ENCODE results near the gene PGAP2.

Gene PGAP2

DNA sequence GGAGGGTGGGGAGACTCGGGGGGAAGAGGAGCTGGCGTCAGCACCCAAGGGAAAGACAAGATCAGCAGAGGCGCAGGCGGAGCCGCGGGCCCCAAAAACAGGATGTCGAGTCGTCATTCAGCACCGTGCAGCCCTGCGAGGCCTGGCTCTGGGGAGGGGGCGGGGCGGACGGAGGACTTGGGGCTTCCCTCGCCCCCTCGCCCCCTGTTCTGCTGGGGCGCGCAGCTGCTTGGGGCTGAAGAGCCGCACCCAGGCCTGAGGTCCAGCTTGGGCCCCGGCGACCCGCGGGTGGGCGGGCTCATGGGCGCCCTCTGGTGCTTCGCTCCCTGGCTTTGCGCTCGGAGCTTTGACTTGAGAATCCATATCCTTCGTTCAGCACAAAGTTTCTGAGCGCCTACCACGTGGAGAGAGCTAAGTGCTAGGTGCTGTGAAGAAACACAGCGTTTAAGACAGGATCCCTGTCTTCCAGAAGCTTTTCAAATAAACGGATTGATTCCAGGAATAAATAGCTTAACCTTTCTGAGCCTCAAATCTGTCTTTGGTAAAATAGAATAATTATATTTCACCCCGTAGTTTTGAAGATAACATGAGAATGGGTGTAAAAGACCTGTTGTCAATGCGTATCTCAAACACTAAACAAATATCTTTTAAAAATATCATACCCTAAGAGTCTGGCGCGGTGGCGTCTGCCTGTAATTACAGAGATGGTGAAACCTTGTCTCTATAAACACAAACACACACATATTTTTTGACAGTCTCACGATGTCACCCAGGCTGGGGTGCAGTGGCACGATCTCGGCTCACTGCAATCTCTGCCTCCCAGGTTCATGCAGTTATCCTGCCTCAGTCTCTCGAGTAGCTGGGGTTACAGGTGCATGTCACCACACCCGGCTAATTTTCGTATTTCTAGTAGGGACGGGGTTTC is 33.3 kb downstream of the PGAP2 start:
- H3K27me3 ChIP-seq (ENCODE audit: insufficient read depth, low read length, poor library complexity, severe bottlenecking), result no peaks in the 10 kb centered on the region
- peaks cover 24% of the 10 kb centered on the region for H4K20me1 ChIP-seq (ENCODE audit: insufficient read depth, low read length, poor library complexity, severe bottlenecking)
- peak overlapping the region; percentile 92 for H3K9ac ChIP-seq (ENCODE audit: low read depth, low read length, poor library complexity, severe bottlenecking)
- no peaks in the 10 kb centered on the region for H3K9me2 ChIP-seq (replicated peaks; ENCODE audit: low read depth, low read length)
- H3K4me1 ChIP-seq (ENCODE audit: insufficient read depth, low read length, poor library complexity, severe bottlenecking), result peaks cover 39% of the 10 kb centered on the region
- H3K4me2 ChIP-seq (ENCODE audit: low read depth, low read length, poor library complexity, severe bottlenecking), result peak overlapping the region; percentile 90
- H3K36me3 ChIP-seq (ENCODE audit: insufficient read depth, low read length), result no peaks in the 10 kb centered on the region
- peaks cover 39% of the 10 kb centered on the region for H3K79me2 ChIP-seq (ENCODE audit: insufficient read depth, low read length)
- H3K4me3 ChIP-seq (ENCODE audit: low read length, poor library complexity, severe bottlenecking), result peak overlapping the region; percentile 88
- H2AFZ ChIP-seq (ENCODE audit: low read length), result peak overlapping the region; percentile 63
- no peak for TF ChIP-seq EZH2phosphoT487 (IDR thresholded peaks at IDR 0.05; ENCODE audit: borderline replicate concordance)
- TF ChIP-seq, protein P1, sequence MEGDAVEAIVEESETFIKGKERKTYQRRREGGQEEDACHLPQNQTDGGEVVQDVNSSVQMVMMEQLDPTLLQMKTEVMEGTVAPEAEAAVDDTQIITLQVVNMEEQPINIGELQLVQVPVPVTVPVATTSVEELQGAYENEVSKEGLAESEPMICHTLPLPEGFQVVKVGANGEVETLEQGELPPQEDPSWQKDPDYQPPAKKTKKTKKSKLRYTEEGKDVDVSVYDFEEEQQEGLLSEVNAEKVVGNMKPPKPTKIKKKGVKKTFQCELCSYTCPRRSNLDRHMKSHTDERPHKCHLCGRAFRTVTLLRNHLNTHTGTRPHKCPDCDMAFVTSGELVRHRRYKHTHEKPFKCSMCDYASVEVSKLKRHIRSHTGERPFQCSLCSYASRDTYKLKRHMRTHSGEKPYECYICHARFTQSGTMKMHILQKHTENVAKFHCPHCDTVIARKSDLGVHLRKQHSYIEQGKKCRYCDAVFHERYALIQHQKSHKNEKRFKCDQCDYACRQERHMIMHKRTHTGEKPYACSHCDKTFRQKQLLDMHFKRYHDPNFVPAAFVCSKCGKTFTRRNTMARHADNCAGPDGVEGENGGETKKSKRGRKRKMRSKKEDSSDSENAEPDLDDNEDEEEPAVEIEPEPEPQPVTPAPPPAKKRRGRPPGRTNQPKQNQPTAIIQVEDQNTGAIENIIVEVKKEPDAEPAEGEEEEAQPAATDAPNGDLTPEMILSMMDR (conservative IDR thresholded peaks at IDR 0.05; ENCODE audit: low read length), result peak; percentile 81
- H3F3A ChIP-seq (ENCODE audit: low read depth), result peaks cover 13% of the 10 kb centered on the region
- H3K9me3 ChIP-seq (ENCODE audit: insufficient read depth, low read depth, low read length), result no peaks in the 10 kb centered on the region

DNA sequence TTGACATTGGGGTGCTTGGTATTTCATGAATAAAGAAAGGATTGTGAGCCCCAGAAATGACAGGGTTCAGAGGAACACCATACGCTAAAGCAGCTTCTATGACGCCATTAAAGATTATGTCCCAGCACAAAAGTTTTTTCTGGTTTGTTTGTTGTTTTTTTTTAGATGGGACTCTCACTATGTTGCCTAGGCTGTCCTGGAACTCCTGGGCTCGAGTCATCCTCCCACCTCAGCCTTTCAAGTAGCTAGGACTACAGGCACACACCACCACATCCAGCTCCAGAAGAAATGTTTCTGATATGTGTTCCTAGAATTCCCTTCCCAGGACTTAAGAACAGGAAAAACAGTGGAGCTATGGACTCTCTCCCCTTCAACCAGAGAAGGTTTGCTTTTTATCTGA is 35.0 kb downstream of the PGAP2 start:
- Histone ChIP-seq H3K27me3 (ENCODE audit: insufficient read depth, low read length, poor library complexity, severe bottlenecking) (no peaks in the 10 kb centered on the region), H3F3A (ENCODE audit: low read depth) (peaks cover 13% of the 10 kb centered on the region), H3K9me2 (replicated peaks; ENCODE audit: low read depth, low read length) (no peaks in the 10 kb centered on the region), H3K4me2 (ENCODE audit: low read depth, low read length, poor library complexity, severe bottlenecking) (no peak overlapping the region), H2AFZ (ENCODE audit: low read length) (no peak overlapping the region), H3K4me3 (ENCODE audit: low read length, poor library complexity, severe bottlenecking) (no peak overlapping the region), H3K79me2 (ENCODE audit: insufficient read depth, low read length) (peaks cover 23% of the 10 kb centered on the region), H3K4me1 (ENCODE audit: insufficient read depth, low read length, poor library complexity, severe bottlenecking) (peaks cover 24% of the 10 kb centered on the region), H3K9me3 (ENCODE audit: insufficient read depth, low read depth, low read length) (no peaks in the 10 kb centered on the region), H3K36me3 (ENCODE audit: insufficient read depth, low read length) (no peaks in the 10 kb centered on the region), H3K9ac (ENCODE audit: low read depth, low read length, poor library complexity, severe bottlenecking) (no peak overlapping the region), H4K20me1 (ENCODE audit: insufficient read depth, low read length, poor library complexity, severe bottlenecking) (peaks cover 10% of the 10 kb centered on the region)
- no peak for TF ChIP-seq EZH2phosphoT487 (IDR thresholded peaks at IDR 0.05; ENCODE audit: borderline replicate concordance)
- TF ChIP-seq, protein P1 (conservative IDR thresholded peaks at IDR 0.05; ENCODE audit: low read length), result no peak

DNA sequence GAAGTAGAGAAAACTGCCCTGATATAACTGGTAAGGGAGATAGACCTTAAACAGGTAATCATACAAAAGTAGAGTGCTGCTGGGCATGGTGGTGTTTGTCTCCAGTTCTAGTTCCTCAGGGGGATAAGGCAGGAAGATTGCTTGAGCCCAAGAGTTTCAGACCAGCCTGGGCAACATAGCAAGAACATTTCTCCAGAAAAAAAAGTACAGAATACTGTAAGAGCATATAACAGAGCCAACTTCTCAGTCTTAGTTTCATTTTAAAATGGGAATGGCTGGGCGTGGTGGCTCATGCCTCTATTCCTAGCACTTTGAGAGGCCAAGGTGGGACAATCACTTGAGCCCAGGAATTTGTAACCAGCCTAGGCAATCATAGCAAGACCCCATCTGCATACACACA is 36.9 kb downstream of the PGAP2 start:
- TF ChIP-seq, protein P1 (conservative IDR thresholded peaks at IDR 0.05; ENCODE audit: low read length), result no peak
- no peak for TF ChIP-seq EZH2phosphoT487 (IDR thresholded peaks at IDR 0.05; ENCODE audit: borderline replicate concordance)
- H3K4me1 ChIP-seq (ENCODE audit: insufficient read depth, low read length, poor library complexity, severe bottlenecking), result peaks cover 7% of the 10 kb centered on the region
- no peaks in the 10 kb centered on the region for H3K9me3 ChIP-seq (ENCODE audit: insufficient read depth, low read depth, low read length)
- no peak overlapping the region for H3K4me3 ChIP-seq (ENCODE audit: low read length, poor library complexity, severe bottlenecking)
- H4K20me1 ChIP-seq (ENCODE audit: insufficient read depth, low read length, poor library complexity, severe bottlenecking), result no peaks in the 10 kb centered on the region
- H3K4me2 ChIP-seq (ENCODE audit: low read depth, low read length, poor library complexity, severe bottlenecking), result no peak overlapping the region
- H3K9ac ChIP-seq (ENCODE audit: low read depth, low read length, poor library complexity, severe bottlenecking), result no peak overlapping the region
- peaks cover 5% of the 10 kb centered on the region for H3K79me2 ChIP-seq (ENCODE audit: insufficient read depth, low read length)
- no peaks in the 10 kb centered on the region for H3K36me3 ChIP-seq (ENCODE audit: insufficient read depth, low read length)
- 0 out of 2 replicates have a peak overlapping the region, but pooled peaks have one; percentile 2 for H2AFZ ChIP-seq (ENCODE audit: low read length)
- no peaks in the 10 kb centered on the region for H3F3A ChIP-seq (ENCODE audit: low read depth)
- no peaks in the 10 kb centered on the region for H3K9me2 ChIP-seq (replicated peaks; ENCODE audit: low read depth, low read length)
- no peaks in the 10 kb centered on the region for H3K27me3 ChIP-seq (ENCODE audit: insufficient read depth, low read length, poor library complexity, severe bottlenecking)
